HG03457 (cell line): ENCODE measurements around the gene C1orf50.

Experiments used
- ATAC-seq: cut with Tn5 transposase; IDR thresholded peaks from one replicate; pipeline ENCODE4 v1.9.1; 2021; ENCODE audit warnings: moderate number of reproducible peaks; ENCODE audit not compliant: unreplicated experiment

Gene C1orf50

DNA sequence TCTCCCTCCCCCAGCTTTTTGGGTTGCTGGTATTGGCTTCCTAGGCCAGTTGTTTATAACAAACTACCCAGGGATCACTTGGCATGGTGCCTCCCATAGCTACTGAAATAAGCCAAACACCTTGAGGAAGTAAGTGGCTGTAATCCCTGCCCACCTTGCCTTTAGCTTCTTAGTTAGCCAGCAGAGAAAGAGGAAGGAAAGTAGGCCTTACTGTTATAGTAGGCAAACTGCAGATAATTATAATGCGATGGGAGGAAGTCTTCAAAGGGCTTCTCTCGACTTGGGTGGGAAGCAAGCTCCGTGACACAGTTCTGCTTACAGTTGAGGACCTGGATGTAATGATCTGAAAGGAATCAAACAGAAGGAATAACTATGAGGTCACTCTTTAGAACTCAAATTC lies 8.4 kb upstream of the C1orf50 start:
- ATAC-seq: no peak

DNA sequence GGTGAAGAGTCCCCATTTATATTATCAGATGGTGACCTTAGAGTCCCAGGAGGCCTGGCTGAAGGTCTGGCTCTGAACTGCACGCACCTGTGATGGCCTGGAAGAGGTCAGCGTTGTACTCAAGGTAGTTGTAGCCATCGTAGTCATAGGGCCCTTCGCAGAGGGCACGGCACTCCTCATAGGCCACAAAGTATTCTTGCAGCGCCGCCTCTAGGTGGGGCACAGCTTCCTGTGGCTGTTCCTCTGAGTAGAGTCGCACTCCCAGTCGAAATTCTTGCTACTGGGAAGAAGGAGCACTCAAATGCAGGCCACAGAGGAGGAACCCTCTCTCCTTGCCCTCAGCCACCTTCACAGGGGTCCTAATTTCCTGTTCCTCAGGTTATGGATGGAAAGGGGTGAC lies 7.9 kb upstream of the C1orf50 start:
- ATAC-seq: no peak

DNA sequence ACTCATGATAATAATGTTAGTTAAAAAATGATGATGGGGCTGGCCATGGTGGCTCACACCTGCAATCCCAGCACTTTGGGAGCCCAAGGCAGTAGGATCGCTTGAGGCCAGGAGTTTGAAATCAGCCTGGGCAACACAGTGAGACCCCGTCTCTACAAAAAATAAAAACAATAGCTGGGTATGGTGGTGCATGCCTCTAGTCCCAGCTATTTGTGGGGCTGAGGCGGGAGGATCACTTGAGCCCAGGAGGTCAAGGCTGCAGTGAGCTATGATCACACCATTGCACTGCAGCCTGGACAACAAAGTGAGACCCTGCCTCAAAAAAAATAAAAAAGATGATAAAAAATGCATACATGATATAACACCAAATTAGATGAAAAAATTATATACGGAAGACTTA lies 5.5 kb upstream of the C1orf50 start:
- ATAC-seq: no peak

DNA sequence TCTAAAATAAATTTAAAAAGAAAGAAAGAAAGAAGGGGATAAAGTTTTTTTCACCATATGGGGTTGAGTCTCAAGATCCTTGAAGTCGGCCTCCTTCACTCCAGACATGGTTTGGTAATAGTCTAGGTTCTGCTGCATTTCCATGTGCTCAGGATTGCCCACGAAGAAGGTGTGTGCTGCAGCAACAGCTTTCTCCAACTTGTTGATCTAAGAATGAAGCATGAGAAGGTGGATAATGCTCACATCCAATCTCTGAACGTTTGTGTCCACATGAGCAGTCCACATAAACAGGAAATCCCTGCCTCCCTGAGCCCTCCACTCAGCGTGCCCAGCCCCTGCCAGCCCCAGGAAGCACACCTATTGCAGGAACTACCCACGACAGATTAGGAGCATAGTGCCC lies 4.8 kb upstream of the C1orf50 start:
- no peak for ATAC-seq

DNA sequence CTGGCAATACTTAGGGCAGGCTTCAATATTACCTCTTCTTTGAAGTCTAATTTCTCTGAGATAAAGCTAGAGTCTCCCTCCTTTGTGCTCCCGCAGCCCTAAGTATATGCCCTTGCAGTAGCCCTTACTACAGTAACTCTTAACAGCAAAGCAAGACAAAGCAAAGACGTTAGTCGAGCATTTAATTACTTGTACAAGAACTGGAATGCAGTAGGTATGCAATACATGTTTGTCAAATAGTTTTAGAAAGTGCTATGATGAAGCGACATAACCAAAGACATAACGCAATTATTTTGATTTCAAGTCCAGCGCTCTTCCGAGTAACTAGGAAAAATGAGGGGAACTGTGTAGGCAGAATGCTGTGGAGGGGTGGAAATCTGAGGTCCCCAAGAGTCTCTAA lies 1.8 kb upstream of the C1orf50 start:
- no peak for ATAC-seq

DNA sequence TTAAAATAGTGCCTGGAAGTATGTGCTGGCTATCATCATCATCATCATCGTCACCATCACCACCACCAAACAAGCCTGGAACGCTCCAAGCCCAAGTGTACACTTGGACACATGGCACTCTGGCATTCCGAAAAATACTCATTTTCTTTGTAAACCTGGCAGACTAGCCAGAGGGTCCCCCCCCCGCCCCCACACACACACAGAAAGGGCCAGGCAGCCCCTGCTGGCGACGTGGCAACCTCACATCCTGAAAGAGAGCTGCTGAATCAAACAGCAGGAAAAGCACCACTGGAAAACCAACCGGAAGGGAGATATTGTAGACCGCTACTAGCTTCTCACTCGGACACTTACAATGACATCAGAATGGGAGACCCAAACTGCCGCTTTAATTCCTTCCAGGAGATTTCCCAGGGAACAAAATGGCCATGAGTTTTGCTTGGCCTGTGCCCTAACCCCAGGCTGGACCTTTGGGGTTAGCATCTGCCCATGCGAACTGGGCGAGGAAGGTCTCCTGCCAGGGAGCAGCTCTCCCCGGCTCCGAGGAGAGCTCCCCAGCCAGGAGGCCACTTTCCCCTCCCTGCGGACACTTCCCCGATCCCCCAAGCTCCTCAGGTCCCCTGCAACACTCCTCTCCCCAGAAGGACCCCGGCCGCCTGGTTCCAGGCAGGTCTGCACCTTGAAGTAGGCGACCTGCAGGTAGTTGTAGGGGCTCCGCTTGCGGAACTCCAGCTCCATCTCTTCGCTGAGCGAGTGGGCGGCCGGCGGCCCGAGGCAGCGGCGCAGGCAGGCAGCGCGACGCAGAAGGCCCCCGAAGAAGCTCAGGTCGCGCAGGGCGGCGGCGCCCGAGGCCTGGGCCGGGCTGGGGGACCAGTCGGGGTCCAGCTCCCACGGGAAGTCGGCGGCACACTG lies 963 bp upstream of the C1orf50 start:
- peak; percentile 3 for ATAC-seq

DNA sequence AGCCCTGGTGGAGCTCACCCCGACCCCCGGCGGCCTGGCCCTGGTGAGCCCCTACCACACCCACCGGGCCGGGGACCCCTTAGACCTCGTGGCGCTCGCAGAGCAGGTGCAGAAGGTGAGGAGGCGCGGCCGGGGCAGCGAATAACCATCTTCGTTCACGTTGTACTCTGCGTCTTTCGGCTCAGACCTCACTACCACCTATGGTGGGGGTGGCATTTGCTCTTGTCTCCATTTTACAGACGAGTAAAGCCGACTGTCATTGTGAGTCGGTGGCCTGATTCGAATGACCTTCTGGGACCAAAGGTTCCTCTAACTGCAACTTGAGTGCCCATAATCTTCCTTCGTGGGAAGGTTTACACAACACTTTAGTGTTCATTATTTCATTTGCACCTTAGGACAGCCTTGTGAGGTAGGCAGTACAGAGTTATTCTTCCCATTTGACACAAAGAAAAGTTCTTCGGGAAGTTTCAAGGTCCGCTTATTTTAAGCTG lies 506 bp downstream of the C1orf50 start:
- peak; percentile 6 for ATAC-seq

DNA sequence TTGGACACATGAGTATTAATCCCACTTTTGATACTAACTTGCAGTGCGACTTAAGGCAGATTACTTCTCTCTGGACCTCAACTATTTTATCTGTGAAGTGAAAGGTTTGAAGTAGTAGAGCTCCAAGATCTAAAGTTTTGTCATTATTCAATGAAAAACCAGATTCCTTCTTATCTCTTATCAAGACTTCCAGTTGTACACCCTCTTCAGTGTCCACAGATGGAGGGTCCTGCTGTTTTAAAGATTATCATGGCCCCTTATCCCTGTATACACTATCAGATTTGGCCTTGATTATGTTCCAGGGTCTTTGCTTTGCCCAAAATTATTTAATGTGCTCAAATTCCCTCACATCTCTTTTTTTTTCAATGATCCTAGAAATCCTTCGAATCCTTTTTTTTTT lies 1.1 kb downstream of the C1orf50 start:
- ATAC-seq: no peak

DNA sequence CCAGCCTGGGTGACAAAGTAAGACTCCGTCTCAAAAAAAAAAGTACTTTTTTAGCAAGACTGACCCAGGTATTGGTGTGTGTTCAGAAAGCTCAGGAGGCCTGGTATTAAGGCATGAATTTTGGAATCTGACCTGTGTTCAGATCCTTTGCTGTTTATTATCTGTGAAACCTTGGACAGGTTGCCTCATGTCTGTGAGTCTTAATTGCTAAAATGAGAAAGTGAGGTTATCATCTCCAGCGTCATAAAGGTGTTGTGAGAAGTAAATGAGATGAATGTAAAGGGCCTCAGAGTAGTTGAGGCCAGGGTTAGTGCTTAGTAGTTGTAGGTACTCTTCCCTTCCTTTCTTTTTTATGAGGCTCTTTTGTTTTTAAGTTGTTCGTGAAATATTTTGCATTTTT lies 2.8 kb downstream of the C1orf50 start:
- ATAC-seq: no peak

DNA sequence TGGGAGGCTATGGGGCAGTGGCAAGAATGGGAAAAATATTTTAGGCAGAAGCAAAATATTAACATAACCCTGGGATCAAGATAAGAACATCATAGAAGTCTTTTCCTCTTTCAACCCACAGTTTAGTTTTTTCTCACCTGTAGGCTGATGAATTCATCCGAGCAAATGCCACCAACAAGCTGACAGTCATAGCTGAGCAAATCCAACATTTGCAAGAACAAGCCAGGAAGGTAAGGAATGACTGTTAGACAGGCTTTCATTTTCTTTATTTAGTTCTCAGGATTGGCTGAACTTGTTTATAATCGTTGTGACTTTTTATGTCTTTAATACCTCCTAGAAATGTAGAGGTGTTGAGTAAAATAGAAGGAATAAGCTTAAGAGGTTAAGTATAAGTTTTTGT lies 6.4 kb downstream of the C1orf50 start:
- no peak for ATAC-seq

DNA sequence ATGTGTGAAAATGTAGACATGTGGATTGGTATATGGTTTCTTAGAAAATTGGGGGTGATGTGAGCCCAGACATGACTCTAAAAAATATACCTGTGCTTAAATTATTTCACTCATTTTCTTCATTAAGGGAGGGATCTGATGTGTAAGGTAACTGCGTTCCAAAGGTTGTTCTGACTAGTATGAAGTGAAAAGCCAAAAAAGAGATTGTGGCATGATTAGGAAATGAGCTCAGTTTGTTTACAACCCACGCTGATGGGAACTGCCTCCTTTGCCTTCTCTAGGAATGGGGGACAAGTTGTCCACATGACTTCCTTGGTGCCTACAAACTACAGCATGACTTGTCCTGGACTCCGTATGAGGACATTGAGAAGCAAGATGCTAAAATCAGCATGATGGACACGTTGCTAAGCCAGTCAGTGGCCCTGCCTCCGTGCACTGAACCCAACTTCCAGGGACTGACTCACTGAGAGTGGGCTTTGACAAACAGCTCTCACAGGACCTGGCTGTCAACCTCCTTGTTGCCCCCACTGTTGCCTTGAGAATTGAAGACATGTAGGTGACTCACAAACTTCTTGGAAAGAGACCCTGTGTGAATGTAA lies 8.0 kb downstream of the C1orf50 start:
- no peak for ATAC-seq

DNA sequence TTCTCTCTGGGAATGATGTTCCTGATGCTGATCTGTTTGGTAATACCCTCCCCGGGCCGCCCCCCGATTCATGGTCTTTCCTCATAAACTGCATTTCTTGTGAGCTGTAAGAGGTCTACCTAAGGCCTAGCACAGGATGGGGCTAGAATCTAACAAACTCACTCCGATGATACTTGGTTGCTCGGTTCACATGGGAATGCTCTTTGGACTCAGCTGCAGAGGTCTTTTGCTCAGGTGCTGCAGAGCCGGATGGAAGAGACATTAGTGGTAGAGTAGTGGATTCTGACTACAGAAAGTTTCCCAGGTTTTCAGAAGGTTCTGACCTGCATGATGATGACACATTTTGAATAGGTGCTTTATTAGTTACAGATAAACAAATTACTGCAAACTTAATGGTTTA lies 9.5 kb downstream of the C1orf50 start:
- ATAC-seq: no peak

DNA sequence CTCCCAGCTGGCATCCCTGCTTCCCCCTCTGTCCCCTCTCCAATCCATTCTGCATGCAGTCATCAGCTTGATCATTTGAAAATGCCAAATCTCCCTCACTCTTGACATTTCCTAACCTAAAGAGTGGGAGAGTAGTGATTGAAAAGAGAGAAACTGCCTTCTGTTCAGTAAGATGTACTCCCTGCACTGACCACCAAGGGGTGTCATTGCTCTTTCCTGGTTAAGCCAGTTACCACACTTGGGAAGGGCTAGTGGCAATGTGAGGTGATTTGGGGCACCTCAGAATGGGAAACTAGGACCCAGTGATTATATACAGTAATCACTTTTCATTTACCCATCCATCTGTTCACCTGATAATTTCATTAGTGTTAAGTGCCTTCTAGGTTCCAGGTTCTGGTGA lies 10.8 kb downstream of the C1orf50 start:
- no peak for ATAC-seq

DNA sequence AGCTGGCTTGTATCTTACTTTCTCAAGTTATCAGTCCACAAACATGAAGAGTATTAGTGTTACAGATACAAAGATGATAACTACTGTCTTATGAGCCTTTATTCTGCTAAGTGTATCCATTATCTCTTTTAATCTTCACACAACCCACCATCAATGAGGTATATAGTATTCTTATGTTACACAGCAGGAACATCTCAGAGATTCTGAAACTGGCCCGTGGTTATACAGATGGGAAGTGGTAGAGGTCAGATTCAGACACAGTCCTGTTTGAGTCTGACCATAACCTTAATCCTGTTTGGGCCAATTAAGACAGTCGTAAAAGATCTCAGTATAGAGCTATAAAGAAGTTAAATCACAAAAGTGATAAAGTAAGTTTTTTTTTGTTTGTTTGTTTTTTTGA lies 12.7 kb downstream of the C1orf50 start:
- no peak for ATAC-seq

DNA sequence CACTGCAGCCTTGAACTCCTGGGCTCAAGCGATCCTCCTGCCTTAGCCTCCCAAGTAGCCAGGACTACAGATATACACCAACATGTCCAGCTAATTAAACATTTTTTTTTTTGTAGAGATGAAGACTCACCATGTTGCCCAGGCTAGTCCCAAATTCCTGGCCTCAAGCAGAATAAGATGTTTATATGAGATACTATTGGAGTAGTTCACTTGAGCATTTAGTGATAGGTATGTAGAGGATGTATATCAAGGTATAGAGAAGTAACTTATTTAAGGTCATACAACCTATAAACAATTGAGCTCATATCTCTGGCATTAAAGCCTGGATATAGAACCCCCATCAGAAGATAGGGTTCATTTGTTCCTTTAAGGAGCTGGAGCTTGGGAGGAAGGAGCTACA lies 13.1 kb downstream of the C1orf50 start:
- no peak for ATAC-seq

DNA sequence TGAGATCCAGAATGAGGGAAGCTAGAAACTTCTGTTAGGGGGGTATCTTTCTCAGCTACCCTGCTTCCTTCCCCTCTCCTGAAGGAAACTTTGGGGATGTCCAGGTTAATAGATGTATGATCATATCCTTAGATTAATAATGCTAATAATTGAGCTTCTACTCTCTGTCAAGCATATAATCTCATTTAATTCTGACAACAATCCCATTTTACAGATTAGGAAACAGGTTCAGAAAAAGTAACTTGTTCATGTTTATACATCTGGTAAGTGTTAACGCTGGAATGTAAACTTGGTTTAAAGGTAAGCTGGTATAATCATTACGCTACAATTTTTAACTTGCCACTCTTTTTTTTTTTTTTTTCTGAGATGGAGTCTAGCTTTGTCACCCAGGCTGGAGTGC lies 16.0 kb downstream of the C1orf50 start:
- ATAC-seq: no peak

DNA sequence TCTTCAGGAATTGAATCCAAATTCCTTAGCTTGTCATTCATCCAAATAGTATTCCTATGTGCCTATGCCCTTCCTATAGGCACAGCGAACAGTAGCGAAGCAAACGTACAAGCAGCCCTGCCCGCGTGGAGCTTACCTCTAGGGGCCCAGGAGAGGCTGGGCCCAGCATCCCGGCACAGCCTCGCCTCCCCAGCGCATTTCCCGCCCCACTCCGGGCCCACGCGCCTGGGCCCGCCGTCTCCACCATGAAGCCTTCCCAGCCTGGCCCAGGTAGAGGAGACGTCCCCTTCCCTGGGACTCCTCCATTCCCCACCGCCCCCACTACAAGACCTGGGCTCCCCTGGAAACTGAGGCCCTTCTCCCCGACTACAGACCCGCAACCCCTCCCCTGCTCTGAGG lies 17.5 kb downstream of the C1orf50 start:
- no peak for ATAC-seq

DNA sequence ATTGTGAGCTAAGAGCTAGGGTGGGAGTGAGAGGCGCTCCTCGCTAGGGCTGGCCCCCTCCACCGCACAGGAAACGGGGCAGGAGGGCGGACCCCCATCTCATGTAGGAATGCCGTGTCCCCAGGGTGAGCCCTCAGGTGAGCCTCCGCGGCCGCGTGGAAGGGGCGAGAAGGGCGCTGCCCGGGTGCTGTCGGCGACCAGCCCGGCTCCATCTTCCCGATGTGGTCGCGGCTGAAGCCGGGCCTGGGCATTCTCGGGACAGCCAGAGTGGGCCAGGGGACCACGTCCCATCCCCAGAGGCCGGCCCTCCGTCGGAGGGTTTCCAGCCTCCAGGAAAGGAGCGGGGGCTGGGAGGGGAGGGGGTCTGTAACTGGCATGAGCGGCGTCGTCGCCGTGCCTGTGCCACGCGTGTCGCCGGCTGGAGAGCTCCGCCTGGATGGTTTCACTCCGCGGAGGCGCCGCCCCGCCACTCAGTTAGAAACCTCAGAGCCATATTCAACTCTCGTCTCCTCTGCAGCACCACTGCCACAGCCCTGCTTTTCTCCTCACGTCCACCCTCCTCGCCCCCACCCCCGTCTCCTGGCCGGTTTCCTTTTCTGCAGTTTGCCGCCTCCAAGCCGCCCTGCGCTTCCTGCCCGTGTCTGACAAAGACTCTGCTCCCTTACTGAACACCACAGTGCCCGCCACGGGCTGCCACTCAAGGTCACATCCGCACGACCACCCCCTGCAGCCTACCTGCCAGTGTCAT lies 18.1 kb downstream of the C1orf50 start, which contains the start of gene TMEM269:
Gene TMEM269 (plus strand): TSS at position 46 of the 748 bp plus-strand sequence. CDS start 4,903 bp downstream, outside the sequence.
- ATAC-seq: no peak

DNA sequence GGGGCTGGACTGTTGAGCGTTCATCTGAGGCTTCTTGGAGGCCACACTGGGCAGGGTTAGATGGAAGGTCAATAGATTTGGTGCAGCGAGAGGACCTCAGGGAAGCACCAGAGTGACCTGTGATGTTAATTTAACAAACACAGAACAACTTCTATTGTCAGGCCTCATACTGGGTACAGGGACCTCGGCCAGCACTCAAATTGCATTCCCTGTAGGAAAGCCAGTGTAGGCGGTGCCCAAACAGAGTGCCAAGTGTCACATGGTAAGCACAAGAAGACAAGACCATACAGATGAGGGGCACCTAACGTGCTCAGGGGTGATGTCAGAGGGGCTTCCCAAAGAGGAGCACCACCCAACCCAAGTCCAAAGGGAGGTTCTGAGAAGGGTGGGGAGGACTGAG lies 19.0 kb downstream of the C1orf50 start:
- no peak for ATAC-seq

DNA sequence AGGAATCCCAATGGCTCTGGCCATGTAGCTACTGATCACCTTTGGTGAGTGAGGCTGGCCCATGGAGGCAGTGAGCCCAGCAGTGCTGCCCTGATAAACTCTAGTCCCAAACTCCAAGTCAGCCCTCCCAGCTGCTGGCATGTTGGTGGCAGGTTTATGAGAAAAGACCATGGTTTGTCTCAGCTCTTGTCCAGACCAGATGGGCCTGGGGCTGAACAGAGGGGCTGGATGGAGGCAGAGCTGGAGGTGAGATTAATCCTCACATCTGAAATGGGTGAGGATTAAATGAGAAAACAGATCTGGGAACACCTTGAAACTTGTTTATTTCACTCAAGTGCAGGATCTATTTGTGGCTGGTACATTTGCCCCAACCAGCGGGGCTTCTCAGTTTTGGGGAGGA lies 21.0 kb downstream of the C1orf50 start:
- no peak for ATAC-seq

DNA sequence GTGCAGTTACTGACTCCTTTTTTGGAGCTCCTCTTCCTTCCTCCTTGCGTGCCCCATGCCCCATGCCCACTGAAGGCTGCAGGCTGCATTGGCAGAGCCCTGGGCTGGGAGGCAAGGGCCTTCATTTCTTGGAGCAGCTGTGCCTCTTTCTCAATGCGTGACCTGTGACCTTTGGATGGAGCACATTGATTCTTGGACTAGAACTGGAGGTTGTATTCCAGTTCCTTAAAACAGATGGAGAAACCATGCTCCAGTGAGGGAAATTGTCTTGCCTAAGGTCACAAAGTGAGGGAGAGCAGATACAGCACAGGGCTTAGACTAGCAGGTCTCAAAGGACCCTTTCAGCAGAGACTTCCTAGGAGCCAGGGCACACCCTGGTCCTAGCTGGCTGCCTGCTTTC lies 26.8 kb downstream of the C1orf50 start:
- no peak for ATAC-seq

DNA sequence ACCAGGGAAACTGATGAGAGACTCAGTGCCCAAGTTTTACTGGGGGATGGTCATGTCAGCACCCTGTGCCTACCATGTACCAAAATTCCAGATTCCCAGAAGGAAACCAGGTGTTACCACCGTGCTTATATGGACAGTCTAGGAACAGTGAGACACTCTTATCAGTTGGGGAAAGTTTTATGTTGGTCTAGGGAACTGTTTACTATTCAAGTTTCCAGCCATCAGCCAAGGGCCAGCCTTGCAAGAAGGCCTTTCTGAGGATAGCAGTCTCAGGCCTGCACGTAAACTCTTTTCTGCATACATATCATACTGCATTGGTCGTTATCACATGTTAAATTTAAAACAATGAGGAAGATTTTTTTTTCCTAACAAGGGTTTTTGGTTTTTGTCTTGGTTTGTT lies 30.4 kb downstream of the C1orf50 start:
- ATAC-seq: no peak
